Fibroblast of skin of back (primary cell): Measurements from ENCODE around the gene SYNDIG1. TPM values are rescaled to one million over a fixed set of nuclear protein-coding genes. Genes with fewer than 3 reads are reported as not detected.

Experiments used
- DNase-seq: peaks from one replicate; pipeline ENCODE4 v3.0.0-alpha.2; 2013
- polyA plus RNA-seq, 2 experiments: library from polyadenylated mRNA; unstranded; fragments of 120-200 nt; gene quantifications; one replicate each; pipeline ENCODE4 v1.2.1, GENCODE V29; 2013; ENCODE audit not compliant: insufficient read length in 2 of 2

SYNDIG1 gene
- 4.4 TPM for polyA plus RNA-seq (2013, experiment 1 of 2; ENCODE audit: insufficient read length)
- polyA plus RNA-seq (2013, experiment 2 of 2; ENCODE audit: insufficient read length) = 5.3 TPM

DNA sequence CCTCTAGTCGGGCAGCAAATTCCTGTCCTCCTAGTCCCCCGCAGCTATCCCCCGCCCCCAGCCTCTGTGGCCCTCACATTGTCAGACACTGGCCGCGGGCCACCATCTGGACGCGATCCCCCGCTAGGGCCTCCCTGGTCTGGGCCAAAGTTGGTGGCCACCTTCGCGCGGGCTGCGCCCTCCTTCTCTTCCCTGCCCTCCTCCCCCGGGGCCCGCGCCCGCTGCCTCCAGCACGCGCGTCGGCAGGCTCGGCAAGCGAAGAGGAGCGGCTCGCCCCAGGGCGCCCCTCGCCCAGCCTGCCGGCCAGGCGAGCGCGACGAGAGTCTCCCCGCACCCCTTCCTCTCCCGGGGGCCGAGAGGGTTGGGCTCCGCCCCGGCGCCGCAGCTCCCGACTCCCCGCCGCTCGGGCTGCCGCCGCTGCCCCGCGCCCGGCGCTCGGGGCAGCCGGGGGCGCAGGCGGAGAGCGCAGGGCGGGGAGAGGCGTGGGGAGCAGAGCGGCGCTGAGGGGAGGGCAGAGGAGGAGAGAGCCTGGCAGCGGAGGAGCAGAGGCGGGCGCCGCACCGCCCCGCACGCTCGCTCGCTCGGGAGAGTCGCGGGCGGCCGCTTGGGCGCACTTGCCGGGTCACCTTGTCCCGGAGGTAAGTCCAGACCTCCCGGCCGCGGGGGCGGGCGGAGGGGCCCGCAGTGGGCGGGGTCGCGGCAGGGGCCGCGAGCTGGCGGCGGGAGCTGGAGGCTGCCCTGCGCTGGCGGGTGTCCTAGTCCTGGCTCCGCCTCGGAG is at the start of gene SYNDIG1:
TSS of gene SYNDIG1 (plus strand) at position 514 of the 778 bp plus-strand sequence. CDS start 73,469 bp downstream, outside the sequence.
- DNase-seq = peak; percentile 67

- no peak for DNase-seq
These were observed 49.6 kb upstream of the SYNDIG1 start for GRCh38 chr20:24419786-24420185.

DNA sequence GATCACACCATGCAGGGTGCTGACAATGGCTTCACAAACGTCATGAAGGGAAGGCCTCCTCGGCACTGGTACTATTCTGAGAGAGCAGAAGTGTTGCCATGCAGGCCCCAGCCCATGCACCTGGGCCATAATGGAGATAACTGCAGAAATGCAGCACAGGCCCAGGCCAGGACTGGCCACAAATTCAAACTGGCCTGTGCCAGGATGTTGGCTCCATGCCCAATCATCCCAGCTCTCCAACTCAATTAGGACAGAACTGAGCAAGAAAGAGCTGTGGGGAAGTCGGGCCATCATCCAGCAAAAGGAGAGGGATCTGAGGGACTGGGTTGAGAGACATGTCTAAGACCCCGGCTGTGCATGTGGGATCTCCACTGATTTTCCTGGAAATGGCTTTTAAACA is 48.9 kb upstream of the SYNDIG1 start:
- no peak for DNase-seq

DNA sequence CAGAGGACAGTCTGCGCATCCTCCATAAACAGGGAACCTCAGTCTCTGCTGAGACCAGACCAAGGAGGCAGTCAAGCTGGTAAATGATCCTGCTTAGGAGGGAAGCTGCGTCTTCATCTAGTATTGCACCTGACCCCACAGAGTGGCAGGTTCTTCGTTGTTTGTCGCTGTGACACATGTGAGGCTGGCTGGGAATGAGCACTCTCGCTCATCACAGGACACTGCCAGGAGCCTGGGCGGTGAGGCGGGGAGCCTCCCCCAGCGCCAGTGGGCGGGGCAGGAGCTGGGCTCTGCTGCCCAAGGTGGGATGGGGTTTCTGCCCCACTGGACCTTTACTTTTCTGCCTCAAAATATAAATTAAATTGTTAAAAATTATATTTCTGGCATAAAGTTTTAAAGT is 48.4 kb upstream of the SYNDIG1 start:
- DNase-seq = no peak

DNA sequence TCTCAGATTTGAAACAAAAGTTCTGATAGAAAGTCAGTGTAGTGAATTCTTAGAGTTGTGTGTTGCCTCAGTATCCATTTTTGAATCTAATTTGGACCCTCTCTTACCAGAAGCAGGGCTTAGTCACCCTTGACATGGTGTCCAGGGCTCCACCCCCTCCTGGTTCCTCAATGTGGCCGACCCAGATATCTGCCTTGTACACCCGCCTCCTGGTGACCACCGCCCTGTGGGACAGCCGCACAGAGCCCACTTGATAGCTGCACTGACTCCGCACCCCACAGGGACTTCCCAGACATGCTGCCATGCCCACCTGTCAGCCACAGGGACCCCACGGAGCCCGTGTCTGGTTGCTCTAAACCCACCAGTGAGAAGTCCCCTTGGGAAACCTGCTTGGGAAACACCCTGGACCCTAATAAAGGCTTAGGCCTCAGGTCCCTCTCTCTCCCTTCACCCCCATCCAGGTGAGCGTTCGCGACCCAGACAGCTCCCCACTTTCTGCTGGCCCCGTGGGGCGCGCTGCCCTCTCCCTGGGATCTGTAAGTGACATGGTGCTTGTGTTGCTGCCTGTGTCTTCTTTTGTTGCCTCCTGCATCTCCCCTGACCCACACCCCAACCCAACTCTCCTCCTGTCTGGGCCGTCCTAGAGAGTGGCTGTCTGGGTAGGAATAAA is 47.2 kb upstream of the SYNDIG1 start:
- DNase-seq = no peak

DNA sequence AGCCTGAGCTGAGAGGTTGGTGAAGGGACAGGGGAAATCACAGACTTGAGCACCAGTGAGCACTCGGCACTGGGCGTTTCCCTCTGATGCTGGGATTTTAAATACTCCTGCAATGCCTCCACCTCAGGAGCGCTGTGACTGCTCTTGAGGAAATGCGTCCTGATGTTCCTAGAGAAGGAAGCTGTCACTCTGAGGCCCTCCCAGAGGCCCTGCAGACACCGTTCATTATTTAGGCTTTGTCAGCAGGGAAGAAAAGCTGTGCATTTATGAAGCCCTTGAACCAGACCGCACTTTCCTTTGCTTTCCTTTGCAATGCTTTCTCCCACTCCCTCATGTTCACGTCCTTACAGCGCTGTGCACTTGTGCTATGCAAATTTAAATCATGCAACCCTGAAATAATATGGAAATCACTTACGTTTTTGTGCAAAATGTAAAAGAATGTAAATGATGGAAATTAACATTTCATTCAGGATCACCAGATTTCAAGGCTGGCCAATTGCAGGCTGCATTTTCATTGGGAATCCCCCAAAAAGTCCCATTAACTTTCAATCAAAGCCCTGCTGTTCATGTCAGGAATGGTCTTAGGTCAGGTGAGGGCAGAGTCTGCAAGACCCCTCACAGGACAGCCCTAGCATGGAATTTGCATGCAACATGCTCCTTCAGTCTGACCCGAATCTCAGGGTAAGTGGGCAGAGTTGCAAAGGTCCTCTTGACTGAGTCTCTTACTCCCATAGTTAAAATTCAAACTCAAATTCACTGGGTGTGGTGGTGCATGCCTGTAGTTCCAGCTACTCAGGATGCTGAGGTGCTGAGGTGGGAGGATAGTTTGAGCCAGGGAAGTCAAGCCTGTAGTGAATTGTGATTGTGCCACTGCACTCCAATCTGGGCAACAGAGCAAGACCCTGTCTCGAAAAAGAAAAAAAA is 45.8 kb upstream of the SYNDIG1 start:
- DNase-seq = no peak

DNA sequence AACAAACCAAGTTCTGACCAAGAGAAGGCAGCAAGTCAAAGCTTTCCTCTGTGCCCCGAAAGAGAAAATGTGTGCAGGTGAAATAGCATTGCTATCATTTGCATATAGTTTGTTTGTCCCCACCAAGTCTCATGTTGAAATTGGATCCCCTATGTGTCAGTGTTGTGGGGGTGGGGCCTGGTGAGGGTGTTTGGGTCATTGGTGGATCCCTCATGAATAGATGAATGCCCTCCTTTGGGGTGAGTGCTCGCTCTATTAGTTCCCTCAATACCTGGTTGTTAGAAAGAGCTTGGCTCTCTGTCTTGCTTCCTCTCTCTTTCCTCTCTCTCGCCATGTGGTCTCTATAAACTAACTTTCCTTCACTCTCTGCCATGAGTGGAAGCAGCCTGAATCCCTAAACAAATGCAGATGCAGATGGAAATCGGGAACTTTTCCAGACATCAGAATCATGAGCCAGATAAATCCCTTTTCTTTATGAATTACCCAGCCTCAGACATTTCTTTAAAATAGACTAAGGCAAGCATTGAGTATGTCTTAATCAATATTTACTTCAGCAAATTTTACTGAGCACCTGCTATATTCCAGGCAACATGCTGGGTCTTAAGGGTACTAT is 43.8 kb upstream of the SYNDIG1 start:
- DNase-seq = no peak

GRCh38 chr20:24431279-24432045 is 38.0 kb upstream of the SYNDIG1 start:
- no peak for DNase-seq

- DNase-seq = no peak
These were observed 37.4 kb upstream of the SYNDIG1 start for GRCh38 chr20:24432046-24432442.

- DNase-seq = no peak
These were observed 33.3 kb upstream of the SYNDIG1 start for GRCh38 chr20:24436160-24436559.

- DNase-seq = no peak
These were observed 32.0 kb upstream of the SYNDIG1 start for GRCh38 chr20:24437196-24438082.

DNA sequence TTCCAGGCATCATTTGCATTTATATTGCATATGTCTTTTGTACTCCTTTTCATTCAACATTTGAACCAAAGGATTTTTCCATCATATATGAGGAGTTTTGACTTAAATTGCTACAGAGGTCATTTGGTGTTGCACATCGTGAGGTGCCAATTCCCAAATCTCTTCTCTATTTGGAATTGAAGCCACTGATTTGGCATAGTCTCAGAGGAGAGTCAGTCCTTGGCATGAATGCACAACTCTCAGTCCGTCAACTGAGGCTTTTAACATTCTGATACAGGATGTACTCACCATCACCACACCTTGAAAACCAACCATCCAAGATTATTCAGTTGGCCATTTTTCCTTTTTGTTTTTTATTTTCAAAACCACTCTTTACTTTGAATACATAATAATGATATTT is 31.1 kb upstream of the SYNDIG1 start:
- no peak for DNase-seq

DNA sequence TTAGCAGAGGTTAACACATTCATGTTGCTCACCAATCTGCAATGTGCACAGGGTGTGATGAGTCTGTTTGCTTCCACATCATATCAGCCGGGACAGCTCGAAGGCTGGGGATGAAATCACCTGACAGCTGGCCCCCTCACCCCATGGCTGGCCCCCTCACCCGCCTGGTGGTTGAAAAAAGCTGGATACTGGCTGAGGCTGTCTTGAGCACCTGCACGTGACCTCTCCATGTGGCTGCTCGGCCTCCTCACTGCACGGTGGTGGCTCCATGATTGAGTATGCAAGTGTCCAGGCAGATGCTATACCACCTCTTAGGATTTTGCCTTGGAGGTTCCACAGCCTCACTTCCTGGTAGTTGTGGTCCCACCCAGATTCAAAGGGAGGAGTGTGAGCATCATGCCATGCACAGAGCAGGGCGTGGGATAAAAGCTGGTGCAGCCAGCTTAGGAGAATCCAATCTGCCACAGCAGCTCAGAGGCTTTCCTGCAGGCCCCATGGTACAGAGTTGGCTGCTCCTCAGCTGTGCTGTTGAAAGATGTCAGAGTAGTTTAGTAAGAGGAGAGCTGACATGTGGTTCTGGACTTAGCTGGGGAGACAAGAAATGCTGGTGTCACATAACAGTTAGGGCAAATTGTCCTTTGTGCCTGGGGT is 29.6 kb upstream of the SYNDIG1 start:
- DNase-seq = no peak

- DNase-seq = no peak
These were observed 27.8 kb upstream of the SYNDIG1 start for GRCh38 chr20:24441661-24442060.

DNA sequence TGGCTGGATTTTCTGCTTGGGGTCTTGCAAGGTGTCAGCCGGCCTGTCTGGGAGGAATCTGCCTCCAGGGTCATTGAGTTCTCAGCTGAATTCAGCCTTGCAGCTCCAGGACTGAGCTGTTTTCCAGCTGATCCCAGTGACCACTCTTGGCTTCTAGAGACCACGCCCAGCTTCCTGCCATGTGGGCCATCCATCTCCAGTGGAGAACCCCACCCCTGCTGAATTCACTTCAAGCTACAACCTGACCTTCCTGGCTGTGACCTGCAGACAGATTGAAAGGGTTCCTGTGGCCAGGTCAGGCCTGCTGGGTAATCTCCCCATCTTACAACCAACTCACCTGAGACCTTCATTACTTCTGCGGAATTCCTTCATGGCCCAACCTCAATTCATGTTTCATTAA is 26.5 kb upstream of the SYNDIG1 start:
- DNase-seq = no peak

GRCh38 chr20:24443436-24443835 is 26.0 kb upstream of the SYNDIG1 start:
- DNase-seq = no peak

- DNase-seq = no peak
These were observed 24.8 kb upstream of the SYNDIG1 start for GRCh38 chr20:24444526-24445190.

DNA sequence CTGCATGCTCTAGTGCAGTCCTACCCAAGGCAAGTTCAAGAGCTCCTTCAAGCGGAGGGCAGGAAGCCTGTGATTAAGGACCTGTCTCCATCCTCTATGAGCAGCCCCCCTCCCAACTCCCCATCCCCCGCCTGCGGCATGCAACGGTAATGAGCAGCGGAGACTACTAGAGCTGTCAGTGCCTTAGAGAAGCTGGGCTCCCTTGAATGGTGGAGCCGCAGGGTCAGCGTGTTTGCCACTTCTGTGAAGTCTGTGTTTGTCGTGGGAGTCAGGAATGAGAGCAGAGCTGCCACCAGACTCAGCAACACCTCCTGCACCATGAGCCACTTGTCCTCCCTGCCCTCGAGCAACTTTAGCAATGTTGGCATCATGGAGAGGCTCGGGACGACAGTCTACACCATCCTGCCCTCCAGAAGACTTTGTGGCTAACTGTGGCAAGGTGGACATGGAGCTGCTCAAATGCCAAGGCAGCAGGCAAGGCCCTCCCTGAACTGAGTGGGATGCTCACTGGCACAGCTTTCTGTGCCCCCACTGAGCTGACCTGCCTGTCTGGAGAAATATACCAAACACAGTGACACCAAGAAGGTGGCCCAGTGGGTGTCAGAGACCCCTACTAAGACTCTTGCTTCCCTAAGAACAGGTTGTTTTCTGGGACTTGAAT is 23.8 kb upstream of the SYNDIG1 start:
- no peak for DNase-seq

GRCh38 chr20:24446811-24447210 is 22.6 kb upstream of the SYNDIG1 start:
- no peak for DNase-seq
